ENCODE data around the gene PHACTR1.

PHACTR1 gene

DNA sequence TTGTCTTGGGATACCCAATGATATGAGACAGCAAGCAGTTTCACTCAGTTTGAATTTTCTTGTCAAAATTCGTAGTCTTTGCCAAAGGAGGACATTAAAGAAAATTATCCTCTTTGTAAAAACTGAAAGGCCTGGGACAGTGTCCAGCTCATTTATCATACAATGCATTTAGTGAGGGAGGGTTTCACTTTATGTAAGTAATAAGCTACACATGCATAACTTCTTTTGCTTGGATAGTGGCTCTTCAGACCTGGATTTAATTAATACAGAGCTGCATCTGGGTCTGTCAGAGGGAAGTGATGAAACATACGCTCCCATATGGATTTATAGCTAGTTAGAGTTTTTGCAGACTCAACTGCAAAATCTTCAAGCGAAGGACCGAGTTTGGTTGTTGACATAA is 175.6 kb downstream of the PHACTR1 start:
- DNase-seq (ENCODE audit: extremely low spot score, insufficient read length, low read depth) (no peak), FAIRE-seq (no peak)

GRCh38 chr6:12893036-12893435 is 176.5 kb downstream of the PHACTR1 start:
- FAIRE-seq (no peak), DNase-seq (ENCODE audit: extremely low spot score, insufficient read length, low read depth) (no peak)

DNA sequence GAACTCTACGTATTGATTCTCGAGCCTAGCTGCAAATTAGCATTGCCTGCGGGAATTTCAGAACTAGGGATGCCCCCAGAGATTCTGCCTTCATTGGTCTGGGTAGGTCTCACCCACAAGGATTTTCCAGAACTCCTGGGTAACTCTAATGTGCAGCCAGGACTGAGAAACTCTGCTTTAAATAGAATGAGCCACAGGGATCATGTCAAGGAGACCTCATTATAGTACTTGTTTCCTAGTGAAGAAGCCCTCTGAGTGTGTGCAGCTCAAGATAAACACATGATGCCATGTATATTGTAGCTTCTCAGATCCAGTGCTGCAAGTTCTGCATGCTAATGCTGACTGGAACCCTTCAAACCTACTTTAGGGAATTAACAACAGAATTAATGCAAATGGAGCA is 179.2 kb downstream of the PHACTR1 start:
- FAIRE-seq, result no peak
- no peak for DNase-seq (ENCODE audit: extremely low spot score, insufficient read length, low read depth)

GRCh38 chr6:12896208-12896733 is 179.7 kb downstream of the PHACTR1 start:
- no peak for FAIRE-seq
- no peak for DNase-seq (ENCODE audit: extremely low spot score, insufficient read length, low read depth)

DNA sequence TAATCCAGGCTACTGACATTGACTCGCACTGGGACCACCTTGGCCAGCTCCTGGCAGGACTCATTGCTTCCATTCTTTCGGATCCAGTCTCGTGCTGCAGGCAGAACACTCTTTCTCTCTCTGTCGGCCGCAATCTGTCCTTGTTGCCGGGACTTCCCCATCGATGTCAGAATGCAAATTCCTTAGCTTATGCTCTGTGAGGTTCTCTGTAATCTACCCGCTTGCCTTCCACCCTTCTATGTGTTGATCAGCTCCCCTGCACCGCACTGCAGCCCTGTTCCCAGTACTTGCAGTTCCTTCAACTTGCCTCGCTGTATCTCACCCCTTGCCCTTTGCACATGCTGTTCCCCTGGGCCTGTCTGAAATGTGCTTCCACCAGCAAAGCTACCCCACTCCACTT is 182.0 kb downstream of the PHACTR1 start:
- FAIRE-seq (no peak), DNase-seq (ENCODE audit: extremely low spot score, insufficient read length, low read depth) (no peak)

- DNase-seq (ENCODE audit: extremely low spot score, insufficient read length, low read depth) (no peak), FAIRE-seq (no peak)
Observed at GRCh38 chr6:12899046-12899833, 182.7 kb downstream of the PHACTR1 start.

DNA sequence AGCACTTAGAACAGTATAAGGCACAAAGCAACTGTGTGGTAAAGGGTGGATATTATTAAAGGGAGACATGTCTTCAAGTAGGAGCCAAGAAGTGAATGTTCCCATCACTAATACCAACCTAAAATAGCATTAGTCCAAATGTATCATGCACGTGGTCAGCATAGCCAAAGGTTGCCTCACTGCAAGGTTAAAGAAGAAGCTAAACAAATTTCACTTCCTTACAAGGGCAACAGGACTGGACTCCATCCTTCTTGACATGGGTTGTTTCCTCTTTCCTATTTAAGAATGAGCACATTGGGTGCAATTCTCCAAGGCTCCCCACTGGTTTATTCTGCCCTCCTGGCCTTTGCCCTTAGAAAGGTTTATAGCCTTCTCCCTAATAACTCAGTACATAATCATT is 186.7 kb downstream of the PHACTR1 start:
- DNase-seq (ENCODE audit: extremely low spot score, insufficient read length, low read depth) (no peak), FAIRE-seq (no peak)

DNA sequence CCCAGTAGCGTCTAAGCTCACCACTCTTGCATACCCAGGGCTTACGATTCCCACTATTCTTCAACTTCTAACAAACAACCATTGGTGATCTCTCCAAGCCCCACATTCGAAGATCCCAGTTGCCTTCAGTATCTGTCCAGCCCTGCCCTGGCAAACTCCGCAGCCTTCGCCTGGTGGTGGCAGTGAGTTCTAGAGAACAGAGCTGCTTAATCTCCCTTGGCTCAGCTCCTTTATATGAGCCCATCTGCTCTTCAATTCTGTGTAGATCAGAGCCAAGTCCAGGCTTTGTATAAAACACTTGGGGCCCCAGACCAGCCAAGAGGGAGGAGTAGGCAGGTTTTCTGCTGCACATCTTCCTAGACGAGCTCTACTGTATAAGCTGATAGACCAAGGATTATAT is 193.3 kb downstream of the PHACTR1 start:
- FAIRE-seq (no peak), DNase-seq (ENCODE audit: extremely low spot score, insufficient read length, low read depth) (no peak)

DNA sequence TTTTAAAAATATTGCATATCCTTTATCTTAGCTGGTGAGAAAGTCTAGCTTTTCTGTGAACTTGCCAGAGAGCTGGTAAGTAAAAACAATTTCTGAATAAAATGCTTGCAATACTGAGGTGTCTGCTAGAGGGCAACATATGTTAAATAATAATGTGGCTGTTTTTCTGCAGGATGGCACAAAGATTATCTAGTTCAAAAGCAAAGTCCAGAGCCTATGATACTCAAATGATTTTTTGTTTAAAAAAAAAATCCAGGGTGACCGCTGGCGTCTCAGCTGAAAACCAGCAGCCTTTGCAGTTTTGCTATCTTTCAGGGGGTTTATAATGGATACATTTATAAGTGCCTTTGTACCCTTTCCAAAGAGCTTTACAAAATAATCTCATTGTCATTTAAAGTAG is 194.9 kb downstream of the PHACTR1 start:
- DNase-seq (ENCODE audit: extremely low spot score, insufficient read length, low read depth) (no peak), FAIRE-seq (no peak)

- DNase-seq (ENCODE audit: extremely low spot score, insufficient read length, low read depth) (no peak), FAIRE-seq (no peak)
Observed at GRCh38 chr6:12913201-12913600, 196.6 kb downstream of the PHACTR1 start.

DNA sequence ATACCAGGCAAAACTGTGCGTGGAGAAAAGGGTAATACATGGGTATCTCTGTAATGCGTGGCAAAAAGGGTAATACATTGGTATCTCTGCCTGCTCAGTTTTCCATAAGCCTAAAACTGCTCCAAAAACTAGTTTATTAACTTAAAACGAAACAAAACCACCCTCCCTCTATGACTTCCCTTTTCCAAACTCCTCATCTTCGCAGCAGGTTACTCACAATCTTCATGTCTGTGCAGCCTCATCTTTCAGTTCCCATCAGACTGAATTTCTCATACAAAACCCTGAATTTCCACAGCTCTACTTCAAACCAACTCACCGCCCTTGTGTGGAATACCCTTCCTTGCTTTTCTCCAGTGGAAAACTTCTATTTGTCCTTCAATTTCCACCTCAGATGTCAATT is 199.4 kb downstream of the PHACTR1 start:
- FAIRE-seq, result no peak
- no peak for DNase-seq (ENCODE audit: extremely low spot score, insufficient read length, low read depth)

DNA sequence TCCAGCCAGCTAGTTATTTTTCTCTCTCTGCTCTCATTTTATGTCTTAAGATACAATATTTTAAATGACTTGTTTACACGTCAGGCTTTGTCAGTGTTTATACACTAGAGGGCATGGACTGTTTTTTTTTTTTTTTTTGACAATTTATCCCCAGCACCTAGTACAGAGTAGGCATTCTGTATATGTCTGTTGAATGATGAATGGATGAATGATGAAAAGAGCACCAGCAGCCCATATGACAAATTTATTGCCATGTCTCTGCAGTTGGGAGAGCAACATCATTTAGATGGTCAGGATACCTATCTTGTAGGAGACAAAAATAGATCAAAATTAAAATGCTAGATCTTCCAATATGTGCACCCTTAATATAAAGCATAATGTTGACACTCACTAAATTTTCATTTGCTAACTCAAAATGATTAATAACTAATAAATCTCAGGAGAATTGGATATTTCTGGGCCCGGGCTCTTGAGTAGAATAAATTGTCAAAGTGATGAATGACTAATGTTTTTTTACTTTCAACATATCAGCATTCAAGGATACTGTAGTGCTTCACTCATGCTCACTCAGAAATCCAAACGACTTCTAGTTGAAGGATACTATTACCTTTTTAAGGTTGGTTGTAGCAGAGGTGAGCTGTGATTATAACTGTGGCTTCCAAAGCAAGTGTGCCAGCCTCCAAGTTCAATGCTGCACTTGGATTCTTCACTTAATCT is 200.0 kb downstream of the PHACTR1 start:
- no peak for FAIRE-seq

GRCh38 chr6:12921467-12921866 is 204.9 kb downstream of the PHACTR1 start:
- DNase-seq (ENCODE audit: extremely low spot score, insufficient read length, low read depth) (no peak), FAIRE-seq (no peak)

More for the DNA sequence above, 200.0 kb downstream of the PHACTR1 start:
- no peak for DNase-seq (ENCODE audit: extremely low spot score, insufficient read length, low read depth)

- DNase-seq (ENCODE audit: extremely low spot score, insufficient read length, low read depth) (no peak), FAIRE-seq (no peak)
Observed at GRCh38 chr6:12923644-12924235, 207.2 kb downstream of the PHACTR1 start.

GRCh38 chr6:12924911-12925310 is 208.3 kb downstream of the PHACTR1 start:
- DNase-seq (ENCODE audit: extremely low spot score, insufficient read length, low read depth) (no peak), FAIRE-seq (no peak)

DNA sequence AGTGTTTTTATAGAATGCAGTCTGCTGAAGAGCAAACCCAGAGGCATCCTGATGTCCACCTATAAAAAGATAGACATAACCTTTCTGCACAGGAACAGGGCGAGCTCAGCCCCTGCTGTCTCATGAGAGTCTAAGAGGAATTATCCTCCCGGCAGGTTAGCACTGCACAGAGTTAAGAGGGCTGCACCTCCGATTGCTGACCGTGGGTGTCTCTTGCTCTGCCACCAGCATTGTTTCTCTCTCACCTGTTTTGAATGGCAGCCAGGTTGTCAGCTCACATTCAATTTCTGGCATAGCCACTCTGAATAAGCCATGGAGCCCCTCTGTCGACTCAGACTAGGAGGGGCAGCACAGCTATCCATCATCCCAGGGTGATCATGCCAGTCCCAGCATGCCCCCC is 211.2 kb downstream of the PHACTR1 start:
- FAIRE-seq (no peak), DNase-seq (ENCODE audit: extremely low spot score, insufficient read length, low read depth) (no peak)

- no peak for FAIRE-seq
Observed at GRCh38 chr6:12929678-12930077, 213.1 kb downstream of the PHACTR1 start.

GRCh38 chr6:12931639-12932038 is 215.1 kb downstream of the PHACTR1 start:
- FAIRE-seq, result no peak
- no peak for DNase-seq (ENCODE audit: extremely low spot score, insufficient read length, low read depth)

More at GRCh38 chr6:12929678-12930077, 213.1 kb downstream of the PHACTR1 start:
- DNase-seq (ENCODE audit: extremely low spot score, insufficient read length, low read depth), result no peak

GRCh38 chr6:12935637-12936036 is 219.1 kb downstream of the PHACTR1 start:
- FAIRE-seq (no peak), DNase-seq (ENCODE audit: extremely low spot score, insufficient read length, low read depth) (no peak)

DNA sequence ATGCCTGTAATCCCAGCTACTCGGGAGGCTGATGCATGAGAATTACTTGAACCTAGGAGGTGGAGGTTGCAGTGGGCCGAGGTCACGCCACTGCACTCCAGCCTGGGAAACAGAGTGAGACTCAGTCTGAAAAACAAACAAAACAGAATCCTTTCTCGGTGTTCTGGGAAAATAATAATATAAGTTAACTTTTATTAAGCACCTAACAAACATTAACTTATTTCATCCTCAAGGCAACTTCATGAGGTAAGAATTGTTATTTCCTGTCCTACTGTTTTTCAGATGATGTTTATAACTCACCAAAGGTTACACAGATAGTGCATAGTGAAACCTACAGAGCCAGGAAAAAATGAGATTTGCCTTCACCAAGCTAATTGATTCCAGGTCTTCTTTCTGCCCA is 221.4 kb downstream of the PHACTR1 start:
- FAIRE-seq, result no peak
- DNase-seq (ENCODE audit: extremely low spot score, insufficient read length, low read depth), result no peak

DNA sequence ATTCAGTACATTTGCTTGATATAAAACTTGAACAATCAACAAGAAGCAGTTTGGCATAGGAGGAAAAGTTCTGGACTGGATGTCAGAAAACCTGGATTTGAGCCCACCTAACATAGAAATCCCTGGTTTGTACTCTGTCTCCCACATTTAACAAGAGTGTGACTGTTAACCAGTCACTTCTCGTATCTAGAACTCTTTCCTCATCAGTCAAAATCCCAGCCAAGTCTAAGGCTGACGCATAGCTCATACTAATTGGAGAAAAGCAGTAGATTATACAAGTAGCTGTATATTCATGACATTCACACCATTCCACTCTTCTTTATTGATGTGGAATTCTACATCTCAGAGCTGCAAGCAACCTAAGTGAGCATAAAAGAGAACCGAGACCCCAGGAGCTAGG is 222.7 kb downstream of the PHACTR1 start:
- FAIRE-seq (no peak), DNase-seq (ENCODE audit: extremely low spot score, insufficient read length, low read depth) (no peak)
